ENCODE measurements around the gene CIBAR2. TPM values are rescaled to one million over a fixed set of nuclear protein-coding genes. Genes with fewer than 3 reads are reported as not detected.

Gene CIBAR2
- total RNA-seq, 1 experiment from 2014 or later, result not detected

- no peak for DNase-seq
These were observed 13.7 kb downstream of the CIBAR2 start for GRCh38 chr16:85098565-85098964.

More at GRCh38 chr16:85098565-85098964, 13.7 kb downstream of the CIBAR2 start:
- H3T11ph ChIP-seq (ENCODE audit: low read length), result no peak overlapping the region
- Mint-ChIP-seq H3K27me3 (ENCODE audit: low read depth) (peaks cover 40% of the 10 kb centered on the region), H3K9me3 (no peaks in the 10 kb centered on the region), H3K36me3 (ENCODE audit: insufficient read depth in 1 of 3, low read depth in 3 of 3) (no peaks in the 10 kb centered on the region), H3K4me1 (peaks cover 7 to 14% of the 10 kb centered on the region in 2 experiments), H3K27ac (no peak overlapping the region), H3K4me3 (no peak overlapping the region)
- H4K8ac ChIP-seq (replicated peaks; ENCODE audit: insufficient read length, low read depth, low read length), result no peak overlapping the region
- H2AK5ac ChIP-seq (ENCODE audit: insufficient read length, low read length), result no peak overlapping the region
- H2BK15ac ChIP-seq (ENCODE audit: low read depth, low read length), result no peak overlapping the region
- no peak for TF ChIP-seq CTCF (conservative IDR thresholded peaks at IDR 0.05)
- H3K14ac ChIP-seq (ENCODE audit: insufficient read depth, low read length), result no peak overlapping the region; the same call in 1 of the 2 replicates
- H4K20me1 ChIP-seq (ENCODE audit: control insufficient read depth, insufficient read depth, insufficient read length), result no peaks in the 10 kb centered on the region
- no peak overlapping the region for H3K4ac ChIP-seq (ENCODE audit: low read depth, low read length)
- H3K79me1 ChIP-seq (ENCODE audit: insufficient read depth, low read depth, low read length, poor library complexity, severe bottlenecking), result no peaks in the 10 kb centered on the region
- H3K18ac ChIP-seq (ENCODE audit: insufficient read length, low read depth, low read length), result no peak overlapping the region
- no peaks in the 10 kb centered on the region for H3K27me3 ChIP-seq (ENCODE audit: insufficient read depth, low read length)
- WGBS (ENCODE audit: extremely low coverage, insufficient read length, low lambda C conversion rate), result no CpG with 5 or more reads among the region's 10 CpGs
- no peak overlapping the region for H4K91ac ChIP-seq (ENCODE audit: insufficient read length, low read depth, low read length)
- H3K4me2 ChIP-seq (ENCODE audit: insufficient read depth, insufficient read length, low read length), result no peak overlapping the region
- no peaks in the 10 kb centered on the region for H3K23me2 ChIP-seq (ENCODE audit: insufficient read length, low read depth, low read length, poor library complexity, severe bottlenecking)
- H3K27ac ChIP-seq (ENCODE audit: insufficient read length, low read depth, low read length), result no peak overlapping the region
- H2BK20ac ChIP-seq (ENCODE audit: low read depth, low read length, poor library complexity, severe bottlenecking), result no peak overlapping the region
- H2BK120ac ChIP-seq (ENCODE audit: low read depth, low read length, poor library complexity, severe bottlenecking), result no peak overlapping the region
- no peak overlapping the region for H2BK12ac ChIP-seq (ENCODE audit: insufficient read length, low read depth, low read length)
- H2AFZ ChIP-seq (ENCODE audit: low read length), result no peak overlapping the region
- H3K9me3 ChIP-seq (ENCODE audit: control insufficient read depth, low read depth, low read length), result no peaks in the 10 kb centered on the region
- no peak overlapping the region for H3K23ac ChIP-seq (ENCODE audit: insufficient read length, low read depth, low read length)
- no peak overlapping the region for H3K9ac ChIP-seq (ENCODE audit: extremely low read depth, insufficient read length, low read length)
- H3K56ac ChIP-seq (ENCODE audit: insufficient read length, low read depth, low read length), result no peak overlapping the region
- H3K4me1 ChIP-seq (ENCODE audit: insufficient read depth, low read length), result no peaks in the 10 kb centered on the region
- no peak overlapping the region for H4K5ac ChIP-seq (ENCODE audit: insufficient read length, low read depth, low read length)
- no peak overlapping the region for H2BK5ac ChIP-seq (ENCODE audit: insufficient read length, low read length)
- H3K79me2 ChIP-seq (ENCODE audit: insufficient read depth, low read length), result no peaks in the 10 kb centered on the region

Measured in H9 (cell line).